ENCODE results near the gene PHF2. TPM values are rescaled to one million over a fixed set of nuclear protein-coding genes. Genes with fewer than 3 reads are reported as not detected.
"Not testable (repeated sequence)": the region's sequence is repeated elsewhere in the genome, so short reads cannot be mapped to it uniquely, and the experiment has no call there.

Gene PHF2
- total and polyA plus RNA-seq, 7 donors: 10.9 to 31.9 (median 21.4) TPM

DNA sequence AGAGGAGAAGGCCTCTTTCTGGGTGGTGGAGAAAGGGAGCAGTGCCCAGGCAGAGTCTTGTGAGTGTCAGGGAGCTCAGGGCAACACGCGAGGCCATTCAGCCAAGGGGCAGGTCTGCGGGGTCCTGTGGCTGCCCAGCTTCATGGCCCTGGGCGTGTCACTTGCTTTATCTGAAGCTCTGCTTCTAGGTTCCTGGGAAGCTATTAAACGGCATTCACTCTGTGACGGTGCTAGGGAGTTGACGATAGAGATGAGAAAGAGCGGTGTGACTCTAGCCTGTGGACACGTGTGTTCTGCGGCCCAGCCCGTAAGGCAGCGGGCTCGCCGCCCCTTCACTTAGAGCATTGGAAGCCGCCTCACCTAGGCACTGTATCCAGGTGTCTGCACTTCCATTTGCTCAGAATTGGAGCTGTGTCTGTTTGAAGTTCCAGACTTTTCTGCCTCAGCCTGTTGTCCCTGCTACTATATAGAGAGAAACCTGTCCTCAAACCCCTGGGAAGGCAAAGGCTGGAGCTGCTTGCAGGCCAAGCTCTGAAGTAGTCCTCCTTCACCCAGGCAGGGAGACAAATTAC, 88.3 kb downstream of the PHF2 start:
- H3K36me3 ChIP-seq: peaks cover 0 to 70% (median 41%) of the 10 kb centered on the region in 4 donors

GRCh38 chr9:93665128-93665636, 88.8 kb downstream of the PHF2 start:
- WGBS, 2 donors: 93 to 94% methylated on average over 9 of the region's 9 CpGs
- H3K4me1 ChIP-seq: no peaks in the 10 kb centered on the region
- H3K36me3 ChIP-seq: peaks cover 0 to 65% (median 36%) of the 10 kb centered on the region in 4 donors
- intact Hi-C loops (cut with DNase I): no loop called here
- no peak overlapping the region for H3K27ac ChIP-seq
- DNase-seq: peak; percentile 55
- no peaks in the 10 kb centered on the region for H3K27me3 ChIP-seq
- no peaks in the 10 kb centered on the region for H3K9me3 ChIP-seq
- TF ChIP-seq POLR2AphosphoS5 (IDR thresholded peaks at IDR 0.05): no peak
- no peak for TF ChIP-seq POLR2A (IDR thresholded peaks at IDR 0.05)
- no peak overlapping the region for H3K4me3 ChIP-seq

More for the DNA sequence above, 88.3 kb downstream of the PHF2 start:
- no peaks in the 10 kb centered on the region for H3K9me3 ChIP-seq
- no peak for TF ChIP-seq CTCF (IDR thresholded peaks at IDR 0.05)
- TF ChIP-seq POLR2AphosphoS5 (IDR thresholded peaks at IDR 0.05): no peak
- TF ChIP-seq POLR2A (IDR thresholded peaks at IDR 0.05): no peak
- TF ChIP-seq EP300 (IDR thresholded peaks at IDR 0.05): no peak
- 89 to 96% methylated on average over 15 of the region's 15 CpGs for WGBS, 2 donors
- no peak overlapping the region for H3K4me3 ChIP-seq
- no peak overlapping the region for H3K27ac ChIP-seq
- peak; percentile 28 for DNase-seq
- no peaks in the 10 kb centered on the region for H3K27me3 ChIP-seq
- intact Hi-C loops (cut with DNase I): no loop called here
- H3K4me1 ChIP-seq: no peaks in the 10 kb centered on the region

- TF ChIP-seq POLR2AphosphoS5 (IDR thresholded peaks at IDR 0.05) (no peak), CTCF (IDR thresholded peaks at IDR 0.05) (no peak), EP300 (IDR thresholded peaks at IDR 0.05) (no peak), POLR2A (IDR thresholded peaks at IDR 0.05) (no peak)
- Histone ChIP-seq H3K4me3 (no peak overlapping the region), H3K27me3 (no peaks in the 10 kb centered on the region), H3K9me3 (no peaks in the 10 kb centered on the region), H3K27ac (no peak overlapping the region), H3K4me1 (no peaks in the 10 kb centered on the region), H3K36me3 (peaks cover 0 to 58% (median 30%) of the 10 kb centered on the region in 4 donors)
- DNase-seq: peak; percentile 62
- WGBS, 2 donors: 94 to 95% methylated on average over 27 of the region's 27 CpGs
- intact Hi-C loops (cut with DNase I): no loop called here
These were observed 89.5 kb downstream of the PHF2 start for GRCh38 chr9:93665637-93666438.

GRCh38 chr9:93666439-93666784, 90.0 kb downstream of the PHF2 start:
- H3K9me3 ChIP-seq; H3K27ac ChIP-seq; H3K27me3 ChIP-seq; H3K4me1 ChIP-seq; H3K4me3 ChIP-seq; intact Hi-C loops (cut with DNase I): not testable (repeated sequence)
- peaks cover 0 to 56% (median 30%) of the 10 kb centered on the region in 4 donors for H3K36me3 ChIP-seq
- DNase-seq: peak; percentile 51
- WGBS, 2 donors: 93 to 97% methylated on average over 6 of the region's 6 CpGs

GRCh38 chr9:93667006-93667405, 90.6 kb downstream of the PHF2 start:
- peak; percentile 60 for DNase-seq
- H3K36me3 ChIP-seq: peaks cover 0 to 56% (median 30%) of the 10 kb centered on the region in 4 donors
- intact Hi-C loops (cut with DNase I): no loop called here

More at GRCh38 chr9:93667006-93667405, 90.6 kb downstream of the PHF2 start:
- H3K4me1 ChIP-seq: no peaks in the 10 kb centered on the region
- H3K9me3 ChIP-seq: no peaks in the 10 kb centered on the region
- TF ChIP-seq CTCF (IDR thresholded peaks at IDR 0.05): no peak
- TF ChIP-seq POLR2A (IDR thresholded peaks at IDR 0.05): no peak
- TF ChIP-seq EP300 (IDR thresholded peaks at IDR 0.05): no peak
- TF ChIP-seq POLR2AphosphoS5 (IDR thresholded peaks at IDR 0.05): no peak
- no peaks in the 10 kb centered on the region for H3K27me3 ChIP-seq
- no peak overlapping the region for H3K4me3 ChIP-seq
- 98% methylated on average over 18 of the region's 18 CpGs for WGBS, 2 donors
- no peak overlapping the region for H3K27ac ChIP-seq

Measured in sigmoid colon (tissue), 7 donors.